Right lobe of liver (tissue), 6 donors: ENCODE data around the gene HEY2. TPM values are rescaled to one million over a fixed set of nuclear protein-coding genes. Genes with fewer than 3 reads are reported as not detected.
A peak's percentile ranks its signal among the peaks of the same experiment; 100 is the strongest.

Experiments
- ATAC-seq, 4 donors: fragments of 200-7000 bp; cut with Tn5 transposase; one replicate each; pipeline ENCODE4 v1.9.1; 2020; ENCODE audit warnings: mild to moderate bottlenecking in 4 of 4, moderate library complexity in 4 of 4
- DNase-seq, 3 donors: peaks; one replicate each; pipeline ENCODE4 v3.0.0-alpha.2; 2020
- H3K27ac ChIP-seq, 3 donors: fragments of 200-600 bp; one replicate each; pipeline ENCODE4 v1.8.0; 2022
- H3K27me3 ChIP-seq, 2 donors: fragments of 200-600 bp; one replicate each; pipeline ENCODE4 v1.8.0; 2022
- H3K36me3 ChIP-seq, 4 donors: fragments of 200-600 bp; sonication (generic) in 1 of 4; one replicate each; pipeline versions ENCODE4 v1.5.1 to v1.8.0; 2017 to 2022; ENCODE audit warnings: control low read depth in 1 of 4
- H3K4me1 ChIP-seq, 4 donors: fragments of 200-600 bp; sonication (generic) in 1 of 4; one replicate each; pipeline versions ENCODE4 v1.5.1 to v1.8.0; 2017 to 2022; ENCODE audit warnings: control low read depth in 1 of 4
- H3K4me3 ChIP-seq, 3 donors: fragments of 200-600 bp; one replicate each; pipeline ENCODE4 v1.8.0; 2022
- H3K9me3 ChIP-seq, 4 donors: fragments of 200-600 bp; sonication (generic) in 1 of 4; one replicate each; pipeline versions ENCODE4 v1.5.1 to v1.8.0; 2017 to 2022; ENCODE audit warnings: control low read depth in 1 of 4
- CTCF ChIP-seq, 4 donors: fragments of 200-600 bp in 3 of 4; fragments of 450-650 bp in 1 of 4; IDR thresholded peaks; one replicate each; pipeline versions ENCODE4 v1.5.1 to v1.8.0; 2016 to 2022; ENCODE audit warnings: antibody characterized with exemption in 4 of 4, mild to moderate bottlenecking in 2 of 4
- POLR2A ChIP-seq: fragments of 450-650 bp; IDR thresholded peaks from one replicate; pipeline ENCODE4 v1.6.1; 2017; ENCODE audit warnings: antibody characterized with exemption, mild to moderate bottlenecking
- WGBS: methylation state at CpG from one replicate; pipeline ENCODE4 v1.1.6; 2018; ENCODE audit warnings: low coverage, low lambda C conversion rate; ENCODE audit not compliant: insufficient coverage; ENCODE audit errors: missing lambda C conversion rate; 5-methylcytosine and 5-hydroxymethylcytosine counted together
- intact Hi-C, 2 donors: fragments of 100-400 bp; cut with DNase I; formaldehyde crosslinking; loops; one replicate each; pipeline versions ENCODE4 v1.11.2 to v1.14.1; 2022
- total RNA-seq, 6 experiments: library from RNA; depleted of rRNA in 2 of 6; stranded (reverse); fragments of >200 nt in 2 of 6; fragmentation: NEBNext Ultra II Directional in 3 of 6; extraction: Animal tissue kit (Norgen Biotek cat#: 25700) in 3 of 6; gene quantifications; one replicate each; pipeline versions ENCODE4 v1.1.0 to v1.2.4, GENCODE V29; 2016 to 2023
- donor health status: DM: no; HTN: yes; CAD: no.
- donor health status: DM: no; HTN: no; CAD: no.
- donor health status: DM: no; HTN: no; CAD: no.
- donor health status: DM: no; HTN: yes; CAD: no.
- donor health status: DM: no; HTN: yes; CAD: no.

Gene HEY2
- total RNA-seq, 6 experiments from 2014 or later: 0.74 to 2.6 (median 1.6) TPM

GRCh38 chr6:125789167-125789566 lies 39.7 kb downstream of the HEY2 start:
- DNase-seq (no peak), ATAC-seq (no peak)
- WGBS: 38% methylated on average over 1 of the region's 1 CpG
- peaks cover 0 to 18% (median 3%) of the 10 kb centered on the region in 4 donors for H3K4me1 ChIP-seq
- no peaks in the 10 kb centered on the region for H3K36me3 ChIP-seq
- peak overlapping the region in 2 of 3 donors; percentile 94 to 97 for H3K27ac ChIP-seq
- no peaks in the 10 kb centered on the region for H3K9me3 ChIP-seq
- H3K27me3 ChIP-seq: no peaks in the 10 kb centered on the region
- no peak overlapping the region for H3K4me3 ChIP-seq
- intact Hi-C loops: no loop called here
- TF ChIP-seq POLR2A: no peak
- TF ChIP-seq CTCF (IDR thresholded peaks at IDR 0.05): no peak

GRCh38 chr6:125789576-125790357 lies 40.3 kb downstream of the HEY2 start:
- H3K27me3 ChIP-seq: no peaks in the 10 kb centered on the region
- peak overlapping the region; percentile 89 to 97 (median 94) for H3K27ac ChIP-seq
- DNase-seq (peak in 2 of 3 donors; percentile 40 to 57), ATAC-seq (peak; percentile 5 to 33 (median 16))
- peaks cover 0 to 18% (median 5%) of the 10 kb centered on the region in 4 donors for H3K4me1 ChIP-seq
- H3K4me3 ChIP-seq: peak overlapping the region; percentile 84 to 92 (median 89)
- no peak for TF ChIP-seq POLR2A
- TF ChIP-seq CTCF (IDR thresholded peaks at IDR 0.05): no peak
- WGBS: 15% methylated on average over 15 of the region's 19 CpGs
- intact Hi-C loops: no loop called here
- no peaks in the 10 kb centered on the region for H3K36me3 ChIP-seq
- no peaks in the 10 kb centered on the region for H3K9me3 ChIP-seq

- Histone ChIP-seq H3K4me3 (peak within 1 kb of the TSS; percentile 84 to 92 (median 89)), H3K27ac (peak within 1 kb of the TSS; percentile 89 to 97 (median 94)), H3K4me1 (peaks cover 0 to 18% (median 5%) of the 10 kb centered on the region in 4 donors), H3K27me3 (no peaks in the 10 kb centered on the region), H3K9me3 (no peaks in the 10 kb centered on the region), H3K36me3 (no peaks in the 10 kb centered on the region)
- TF ChIP-seq CTCF (IDR thresholded peaks at IDR 0.05) (no peak), POLR2A (peak; percentile 86)
- intact Hi-C loops: no loop called here
- peak; percentile 87 to 89 (median 89) for DNase-seq
- ATAC-seq: peak; percentile 82 to 94 (median 90)
- 0% methylated on average over 6 of the region's 100 CpGs for WGBS
These were observed 41.1 kb downstream of the HEY2 start, which contains the start of gene NCOA7 for GRCh38 chr6:125790358-125791150. Gene NCOA7, plus strand, starts transcription at chr6:125790960. Its CDS starts 24,395 bp downstream, at chr6:125815355.

GRCh38 chr6:125791151-125791819 lies 41.9 kb downstream of the HEY2 start:
- peaks cover 0 to 18% (median 5%) of the 10 kb centered on the region in 4 donors for H3K4me1 ChIP-seq
- TF ChIP-seq POLR2A (no peak), CTCF (IDR thresholded peaks at IDR 0.05) (peak; percentile 29 to 56 (median 52))
- no peaks in the 10 kb centered on the region for H3K9me3 ChIP-seq
- DNase-seq: peak in 1 of 3 donors; percentile 44
- H3K27me3 ChIP-seq: no peaks in the 10 kb centered on the region
- no peaks in the 10 kb centered on the region for H3K36me3 ChIP-seq
- H3K4me3 ChIP-seq: peak overlapping the region; percentile 84 to 92 (median 89)
- intact Hi-C loops: no loop called here
- peak overlapping the region; percentile 89 to 97 (median 94) for H3K27ac ChIP-seq
- peak; percentile 57 to 67 (median 63) for ATAC-seq
- WGBS: 2% methylated on average over 22 of the region's 28 CpGs
